ENCODE results near the gene TMEFF2.
"Not testable (repeated sequence)": the region's sequence is repeated elsewhere in the genome, so short reads cannot be mapped to it uniquely, and the experiment has no call there.

TMEFF2 gene

DNA sequence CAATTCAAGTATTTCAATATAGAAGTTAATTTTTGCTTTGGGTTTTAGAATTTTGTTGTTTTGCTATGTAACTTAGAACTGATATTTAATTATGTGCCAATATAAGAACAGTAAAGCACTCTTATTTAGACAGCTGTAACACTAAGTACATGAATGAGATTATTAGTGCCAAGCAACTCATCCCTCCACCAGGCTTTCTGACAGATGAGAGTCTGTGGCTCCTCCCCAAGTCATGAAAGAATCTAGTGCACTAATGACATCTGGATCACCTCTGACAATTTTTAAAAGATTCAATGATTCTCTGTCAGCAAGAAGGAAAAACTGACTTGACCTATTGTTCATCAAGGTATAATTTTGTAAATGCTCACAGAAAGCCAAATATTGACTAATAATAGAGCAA, 67.8 kb downstream of the TMEFF2 start:
- no peak for DNase-seq

DNA sequence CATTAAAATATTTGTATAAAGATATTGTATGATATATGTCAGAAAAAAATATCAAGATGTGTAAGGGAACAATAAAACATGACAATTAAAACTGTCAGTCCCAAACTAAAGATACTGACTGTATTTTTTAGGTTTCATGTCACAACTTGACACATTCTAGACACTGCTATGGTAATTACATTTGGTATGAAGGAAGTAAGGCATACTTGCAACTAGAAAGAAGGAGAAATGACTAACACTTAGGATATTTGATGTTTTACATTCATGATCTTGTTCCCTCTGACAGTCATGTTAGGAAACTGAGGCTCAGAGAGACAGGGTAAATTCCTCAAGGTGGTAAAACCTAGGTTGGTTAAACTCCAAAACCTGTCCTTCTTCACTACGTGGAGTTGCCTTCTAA, 68.3 kb downstream of the TMEFF2 start:
- DNase-seq, result no peak

DNA sequence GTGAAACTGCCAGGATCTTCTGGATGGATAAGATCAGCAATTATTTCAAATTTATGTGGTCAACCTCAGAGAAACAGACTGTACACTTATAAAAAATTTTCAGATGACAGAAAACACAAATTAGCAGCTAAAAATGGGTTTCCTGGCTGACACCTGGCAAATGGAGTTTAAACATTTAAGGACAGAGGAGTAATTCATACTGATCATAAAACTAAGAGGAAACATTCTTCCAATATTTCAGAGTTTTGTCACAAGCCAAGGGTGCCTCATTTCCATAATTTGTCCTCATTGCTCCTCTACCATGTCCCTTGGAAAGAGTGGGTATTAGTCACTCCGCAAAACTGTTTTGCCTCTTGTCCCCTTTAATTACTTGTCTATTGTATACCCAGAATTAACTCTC, 70.2 kb downstream of the TMEFF2 start:
- no peak for DNase-seq

DNA sequence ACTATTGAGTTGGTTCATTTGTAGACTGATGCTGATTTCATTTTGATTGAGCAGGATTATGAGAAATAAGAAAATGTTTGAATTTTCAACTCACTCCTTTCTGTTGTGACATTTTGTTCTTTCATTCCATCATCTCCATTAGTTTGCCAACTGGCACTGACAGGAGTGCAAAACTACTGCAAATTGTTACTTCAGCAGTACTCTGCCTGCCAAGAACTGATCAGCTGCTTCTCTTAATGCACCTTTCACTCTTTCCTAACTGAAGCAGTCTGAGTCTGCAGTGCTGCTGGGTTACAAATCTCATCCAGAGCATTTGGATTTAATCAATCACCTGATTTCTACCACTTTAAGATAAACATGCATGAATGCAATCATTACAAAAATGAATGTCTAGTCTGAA, 70.9 kb downstream of the TMEFF2 start:
- no peak for DNase-seq

DNA sequence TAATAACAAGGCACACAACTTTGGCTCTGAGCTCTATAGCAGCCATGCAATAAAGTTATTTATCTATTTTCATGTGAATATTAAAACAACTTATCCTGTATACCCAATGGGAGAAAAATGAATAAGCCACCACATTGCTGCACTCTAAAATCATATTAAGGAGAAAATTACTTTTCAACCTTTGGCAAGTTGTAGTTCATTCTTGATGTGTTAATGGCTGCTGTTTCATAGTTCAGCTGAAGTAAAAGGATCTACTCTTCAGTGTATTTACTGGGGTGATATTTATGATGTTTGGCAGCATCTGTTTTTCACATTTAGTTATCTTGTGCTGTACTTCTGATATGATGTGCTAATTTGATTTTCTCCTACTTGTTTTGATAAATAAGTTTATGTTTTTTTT, 71.8 kb downstream of the TMEFF2 start:
- no peak for DNase-seq

DNA sequence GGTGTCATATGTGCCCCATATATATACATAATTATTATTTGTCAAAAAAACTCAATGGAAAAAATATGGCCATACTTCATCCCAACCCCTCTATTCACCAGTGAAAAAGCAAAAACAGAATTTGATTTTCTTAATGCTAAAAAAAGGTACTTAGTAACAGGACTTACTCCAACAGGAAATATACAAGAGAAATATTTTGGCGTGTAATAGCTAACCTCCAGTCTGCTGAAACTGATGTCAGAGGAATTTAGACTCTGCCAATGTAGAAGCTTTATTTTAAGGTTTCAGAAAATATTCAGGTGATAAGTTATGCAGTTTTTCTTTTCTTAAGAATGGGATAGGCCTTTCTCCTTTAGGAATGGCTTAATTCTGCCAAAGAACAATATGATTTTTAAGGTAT, 72.6 kb downstream of the TMEFF2 start:
- no peak for DNase-seq

DNA sequence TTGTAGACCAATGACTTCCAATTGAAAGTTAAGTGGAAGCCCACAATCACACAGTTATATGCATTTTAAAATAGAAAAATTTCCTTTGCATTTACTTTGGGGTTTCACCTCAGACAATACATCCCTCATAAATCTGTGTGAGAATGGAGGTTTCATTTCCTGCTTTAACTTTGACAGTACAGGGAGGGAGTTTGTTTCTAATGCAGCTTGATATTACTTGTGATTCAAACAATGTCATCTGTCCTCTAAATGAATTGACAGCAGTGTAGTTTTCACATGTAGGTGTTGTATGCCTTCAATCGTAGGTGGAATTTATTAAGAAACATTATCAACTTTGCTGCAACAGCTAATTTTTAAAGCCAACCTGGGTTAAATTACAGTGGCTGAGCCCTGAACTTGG, 75.2 kb downstream of the TMEFF2 start:
- DNase-seq, result no peak

DNA sequence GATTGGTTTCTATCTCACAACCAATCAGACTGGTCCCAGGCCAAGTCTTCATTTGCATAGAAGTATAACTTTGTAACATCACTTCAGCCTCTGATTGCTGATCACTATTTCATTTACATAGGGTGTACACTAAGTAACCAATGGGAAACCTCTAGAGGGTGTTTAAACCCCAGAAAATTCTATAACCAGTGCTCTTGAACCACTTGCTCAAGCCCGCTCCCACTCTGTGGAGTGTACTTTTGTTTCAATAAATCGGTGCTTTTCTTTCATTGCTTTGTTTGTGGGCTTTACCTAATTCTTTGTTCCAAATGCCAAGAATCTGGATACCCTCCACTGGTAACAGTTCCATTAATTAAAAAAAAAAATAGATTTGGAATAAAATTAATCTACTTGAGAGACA, 77.0 kb downstream of the TMEFF2 start:
- no peak for DNase-seq

DNA sequence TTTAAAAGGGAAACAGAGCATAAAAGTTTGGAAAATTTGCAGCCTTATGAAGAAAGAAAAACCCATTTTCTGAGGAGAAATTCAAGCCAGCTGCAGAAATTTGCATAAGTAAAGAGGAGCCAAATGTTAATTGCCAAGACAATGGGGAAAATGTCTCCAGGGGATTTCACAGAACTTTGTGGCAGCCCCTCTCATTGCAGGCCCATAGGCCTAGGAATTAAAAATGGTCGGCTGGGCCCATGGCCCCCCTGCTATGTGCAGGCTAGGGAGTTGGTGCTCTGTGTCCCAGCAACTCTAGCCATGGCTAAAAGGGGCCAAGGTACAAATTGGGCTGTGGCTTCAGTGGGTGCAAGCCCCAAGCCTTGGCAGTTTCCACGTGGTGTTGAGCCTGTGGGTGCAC, 83.2 kb downstream of the TMEFF2 start:
- not testable (repeated sequence) for DNase-seq

DNA sequence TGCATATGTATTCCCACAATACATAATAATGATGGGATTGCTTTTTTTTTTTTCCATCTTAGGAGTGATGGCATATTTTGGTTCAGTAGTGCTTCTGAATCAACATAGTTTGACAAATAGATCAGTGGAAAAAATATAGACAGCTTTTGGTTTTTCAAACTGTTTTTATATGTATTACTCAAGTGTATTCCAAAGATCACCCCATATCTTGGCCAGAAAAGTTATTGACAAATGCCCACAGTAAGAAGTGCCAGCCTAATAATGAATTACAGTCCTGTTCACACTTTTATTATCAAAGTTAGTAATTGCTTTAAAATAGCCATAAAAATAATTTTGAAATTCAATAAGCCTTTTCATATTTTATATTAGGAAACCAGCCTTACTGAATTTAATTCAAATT, 95.0 kb downstream of the TMEFF2 start:
- DNase-seq, result no peak

DNA sequence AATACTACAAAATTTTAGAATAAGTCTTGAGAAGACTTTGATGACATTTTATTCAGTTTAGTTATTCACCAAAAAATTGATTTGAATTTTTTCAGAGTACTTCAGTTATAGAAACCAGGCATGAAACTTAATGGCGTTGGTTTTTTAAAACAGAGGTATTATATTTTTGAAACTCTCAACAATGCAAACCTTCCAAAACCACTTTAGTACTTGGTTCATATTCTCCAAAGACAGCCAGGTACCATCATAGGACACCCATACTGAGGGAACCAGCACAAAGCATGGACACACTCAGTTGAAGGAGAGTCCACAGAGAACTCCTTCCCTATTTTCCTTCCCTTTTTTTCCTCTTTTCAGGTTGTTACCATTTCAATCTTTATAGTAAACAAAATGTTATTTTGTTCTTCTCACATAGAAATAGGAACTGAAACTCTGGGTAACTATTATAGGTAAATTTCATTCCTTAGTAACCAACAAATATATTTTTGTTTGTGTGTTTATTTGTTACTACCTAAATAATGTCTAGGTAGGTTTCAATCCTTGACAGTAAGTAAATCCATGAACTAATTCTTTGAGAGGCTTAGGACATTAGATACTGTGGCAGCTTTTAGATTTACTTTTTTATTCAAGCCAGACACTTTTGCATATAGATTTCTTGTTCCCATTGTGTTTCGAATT, 95.8 kb downstream of the TMEFF2 start:
- no peak for DNase-seq

DNA sequence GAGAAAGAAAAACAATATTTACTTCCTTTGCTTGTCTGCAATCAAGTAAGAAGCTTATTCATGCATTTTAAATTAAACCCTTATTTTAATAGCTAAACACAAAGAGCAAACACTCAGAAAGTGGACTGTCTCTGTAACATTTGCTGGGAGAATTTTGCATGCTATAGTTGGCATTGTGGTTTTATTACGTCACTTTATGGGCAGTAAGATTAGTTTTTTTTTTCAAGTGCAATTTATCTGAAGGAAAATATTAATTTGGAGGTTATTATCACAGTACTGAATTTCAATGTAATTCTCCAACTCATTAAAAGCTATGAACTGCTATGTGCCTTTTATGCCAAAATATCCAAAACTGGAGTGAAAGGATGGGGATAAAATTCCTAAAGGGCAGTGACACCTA, 103.3 kb downstream of the TMEFF2 start:
- no peak for DNase-seq

DNA sequence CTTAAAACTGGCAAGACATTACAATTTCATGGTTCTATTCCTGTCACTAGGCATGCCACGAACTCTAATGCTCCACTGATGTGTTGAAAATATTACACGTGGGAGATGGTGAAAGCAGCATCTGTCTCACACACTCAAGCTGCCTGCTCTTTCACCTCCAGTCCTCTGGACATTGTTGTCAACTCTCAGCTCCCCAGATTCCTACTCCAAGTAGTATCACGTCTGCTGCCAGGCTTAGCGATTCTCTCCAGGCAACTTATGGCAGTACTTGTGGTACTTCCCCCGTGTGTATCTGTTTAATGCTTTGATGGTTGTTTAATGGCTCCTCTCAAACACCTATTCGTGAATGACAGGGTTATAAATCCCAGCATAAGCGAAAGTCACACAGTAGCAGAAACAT, 103.8 kb downstream of the TMEFF2 start:
- no peak for DNase-seq

DNA sequence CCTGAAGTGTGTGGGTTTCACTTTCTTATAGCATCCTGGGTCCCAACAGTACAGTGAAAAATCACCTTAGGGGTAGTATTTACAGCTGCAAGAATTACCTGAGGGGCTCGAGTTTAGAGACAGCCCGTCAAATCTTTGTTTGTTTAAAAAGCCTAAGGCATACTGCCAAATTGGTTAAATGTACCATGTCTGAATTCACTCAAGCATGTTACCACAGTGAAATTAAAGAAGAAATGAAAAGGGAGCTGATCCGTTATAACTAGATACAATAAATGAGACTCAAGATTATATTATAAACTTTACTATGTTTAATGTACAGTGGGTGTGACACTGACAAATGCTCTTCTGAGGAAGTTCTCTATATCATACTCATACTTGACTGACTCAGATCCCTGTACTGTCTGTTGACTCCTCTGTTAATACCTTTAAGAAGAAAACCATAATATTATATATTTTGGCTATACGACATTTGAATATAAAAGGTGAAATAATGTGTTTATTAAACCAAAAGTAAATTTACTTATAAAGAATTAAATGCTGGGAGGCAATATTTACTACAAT, 107.3 kb downstream of the TMEFF2 start:
- no peak for DNase-seq

DNA sequence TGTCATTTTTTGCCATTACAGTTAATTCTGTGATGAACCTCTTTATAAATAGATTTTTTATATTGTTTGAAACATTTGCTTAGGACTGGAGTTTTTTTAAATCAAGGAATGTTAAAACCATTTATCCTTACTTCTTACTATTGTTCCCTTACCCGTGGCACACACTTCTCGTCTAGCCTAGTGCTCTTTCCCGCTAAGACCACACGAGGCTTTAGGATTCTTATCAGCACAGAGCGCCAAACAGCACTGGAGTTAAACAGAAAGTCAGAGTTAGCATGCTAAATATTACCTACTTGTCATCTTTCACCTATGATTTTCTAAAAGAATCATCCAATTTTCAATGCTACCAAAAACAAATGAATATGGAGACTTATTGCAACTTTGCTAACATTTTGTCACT, 112.6 kb downstream of the TMEFF2 start:
- no peak for DNase-seq

DNA sequence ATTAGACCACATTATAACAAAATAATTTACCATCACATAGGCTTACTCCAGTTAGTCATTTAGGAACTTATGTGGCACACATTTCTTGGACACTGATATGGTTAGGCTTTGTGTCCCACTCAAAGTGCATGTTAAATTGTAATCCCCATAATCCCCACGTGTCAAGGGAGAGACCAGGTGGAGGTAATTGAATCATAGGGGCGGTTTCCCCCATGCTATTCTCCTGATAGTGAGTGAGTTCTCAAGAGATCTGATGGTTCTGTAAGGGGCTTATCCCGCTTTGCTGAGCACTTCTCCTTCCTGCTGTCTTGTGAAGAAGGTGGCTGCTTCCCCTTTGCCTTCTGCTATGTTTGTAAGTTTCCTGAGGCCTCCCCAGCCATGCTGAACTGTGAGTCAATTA, 114.6 kb downstream of the TMEFF2 start:
- DNase-seq, result not testable (repeated sequence)

DNA sequence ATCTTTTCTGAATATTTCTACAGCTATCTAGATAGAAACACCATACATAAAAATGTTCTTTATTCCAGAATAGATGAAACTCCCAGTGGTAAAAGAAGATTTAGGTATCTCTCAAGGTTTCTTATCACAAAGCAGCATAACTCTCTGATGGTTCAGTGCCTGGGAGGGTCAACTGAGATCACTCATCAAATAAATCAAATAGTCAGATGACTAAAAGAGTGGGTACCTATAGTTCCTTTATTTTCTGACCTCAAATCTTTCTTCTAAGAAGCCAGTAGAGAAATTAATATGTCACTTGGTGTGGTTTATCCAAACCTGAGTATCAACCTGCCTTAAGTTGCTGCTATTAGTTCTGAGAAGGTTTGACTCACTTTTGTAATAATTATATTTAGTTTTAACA, 120.9 kb downstream of the TMEFF2 start:
- no peak for DNase-seq

DNA sequence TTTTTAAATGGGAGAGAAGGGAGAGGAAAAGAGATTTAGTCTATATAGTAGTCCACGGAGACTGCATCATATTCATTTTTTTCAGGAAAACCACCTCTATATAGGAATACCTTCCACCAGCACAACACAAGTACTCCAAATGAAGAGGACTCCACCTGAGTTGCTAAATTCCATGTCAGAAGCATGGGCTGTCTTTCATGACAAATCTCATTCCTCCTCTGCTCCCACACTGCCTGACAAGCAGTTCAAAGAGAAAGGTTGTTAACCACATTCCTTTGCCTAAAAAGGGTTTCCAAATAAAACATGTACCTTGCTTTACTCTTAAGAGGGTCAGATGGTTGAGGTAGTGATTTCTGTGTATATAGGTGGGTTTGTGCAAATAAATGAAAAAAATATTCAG, 122.0 kb downstream of the TMEFF2 start:
- DNase-seq, result no peak

DNA sequence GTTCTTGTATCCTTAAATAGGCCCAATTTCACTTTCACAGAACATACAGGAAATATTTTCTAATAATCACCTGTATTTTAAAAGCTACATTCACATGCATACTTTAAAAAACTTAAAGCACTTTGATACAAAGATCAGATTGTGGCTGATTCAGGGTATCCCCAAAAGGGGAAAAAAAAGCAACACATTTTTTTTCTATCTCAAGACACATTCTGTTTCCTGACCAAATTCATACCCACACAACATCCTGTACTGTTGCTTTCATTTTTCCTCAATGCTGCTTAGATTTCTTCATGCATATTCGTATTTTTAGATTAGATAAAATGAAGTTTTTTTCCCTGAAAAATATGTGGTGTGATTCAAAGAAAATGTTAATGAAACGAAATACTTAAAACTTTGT, 122.5 kb downstream of the TMEFF2 start:
- no peak for DNase-seq

DNA sequence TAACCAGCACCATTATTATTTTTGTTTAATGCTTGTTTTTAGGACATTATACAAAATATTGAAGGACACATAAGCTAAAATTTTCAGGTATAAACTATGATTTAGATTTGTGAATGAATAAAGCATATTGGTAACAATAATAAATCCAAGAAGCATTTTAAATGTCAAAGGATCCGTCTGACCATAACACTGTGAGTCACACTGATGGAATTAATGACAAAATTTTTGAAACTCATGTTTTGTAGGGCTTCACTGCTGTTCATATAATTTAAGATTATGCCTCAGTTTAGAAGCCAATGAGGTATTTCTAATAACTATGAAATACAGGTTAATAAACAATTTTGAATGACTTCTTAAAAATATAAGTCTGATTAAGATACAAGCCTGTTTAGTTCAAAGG, 124.6 kb downstream of the TMEFF2 start:
- DNase-seq, result no peak

DNA sequence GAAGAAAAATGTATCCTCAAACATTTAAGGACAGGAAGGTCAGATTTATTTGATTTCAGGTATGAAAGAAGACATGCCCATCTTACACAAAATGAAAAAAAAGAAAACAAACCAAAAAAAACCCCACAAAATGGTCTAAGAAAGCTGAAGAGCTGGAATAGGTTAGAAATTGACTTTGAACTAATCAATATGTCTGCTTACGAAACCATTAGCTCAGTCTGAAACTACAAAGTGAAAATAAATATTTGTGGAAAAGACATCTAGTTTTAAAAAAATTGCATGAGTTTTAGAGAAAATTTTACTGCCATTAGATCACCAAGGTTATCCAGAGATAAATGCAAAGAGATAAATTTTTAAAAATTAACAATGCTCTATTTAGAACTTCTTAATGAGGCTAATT, 125.3 kb downstream of the TMEFF2 start:
- no peak for DNase-seq

DNA sequence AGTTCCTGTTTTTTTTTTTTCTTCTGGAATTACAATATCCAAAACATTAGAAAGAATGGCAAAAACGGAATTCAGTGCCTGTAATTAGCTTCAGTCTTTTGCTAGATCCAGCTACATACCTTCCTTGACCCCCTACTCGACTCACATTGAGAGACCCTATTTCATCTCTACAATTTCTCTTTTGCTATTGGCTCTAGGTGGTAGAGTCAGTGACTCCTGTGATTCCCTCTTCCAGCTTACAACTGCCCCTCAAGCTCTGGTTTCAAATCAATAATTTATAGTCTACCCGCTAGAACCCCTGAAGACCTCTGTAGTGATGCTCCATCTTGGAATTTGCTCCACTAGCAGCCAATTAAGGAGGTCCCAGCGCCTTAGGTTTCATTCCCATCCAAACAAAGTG, 125.8 kb downstream of the TMEFF2 start:
- no peak for DNase-seq

DNA sequence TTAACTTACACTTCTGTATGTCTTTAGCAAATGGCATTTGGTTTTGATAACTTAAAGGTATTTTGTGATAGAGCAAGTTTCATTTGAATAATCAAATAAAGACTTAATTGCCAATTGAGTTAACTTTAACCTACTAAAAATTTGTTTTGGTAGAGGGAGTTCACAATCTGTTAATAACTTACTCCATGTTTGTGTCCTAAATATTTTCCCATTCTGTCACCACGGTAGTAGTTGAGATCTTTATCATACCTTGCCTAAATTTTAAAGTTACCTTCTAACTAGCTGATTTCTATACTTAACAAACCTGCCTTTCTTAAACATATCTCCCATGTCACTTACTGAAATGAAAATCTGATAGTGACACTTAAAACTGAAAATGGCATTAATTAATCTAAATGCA, 127.1 kb downstream of the TMEFF2 start:
- no peak for DNase-seq

DNA sequence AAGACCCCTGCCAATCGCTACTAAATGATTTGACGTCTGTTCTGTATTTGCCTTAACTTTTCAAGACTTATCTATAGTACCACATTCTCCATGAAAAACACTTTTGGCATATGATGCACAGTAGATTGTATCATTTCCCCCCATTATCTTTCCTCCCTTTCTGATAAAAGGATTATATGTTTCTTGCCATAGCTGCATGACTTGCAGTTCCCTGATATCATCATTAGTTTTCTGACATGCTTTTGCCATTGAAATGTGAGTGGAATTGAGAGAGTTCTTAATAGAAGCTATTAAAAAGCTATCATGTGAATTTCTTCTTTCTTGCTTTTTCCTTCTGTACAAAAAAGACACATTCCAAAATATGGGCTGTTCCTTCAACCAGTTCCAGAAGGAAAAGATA, 130.3 kb downstream of the TMEFF2 start:
- no peak for DNase-seq

DNA sequence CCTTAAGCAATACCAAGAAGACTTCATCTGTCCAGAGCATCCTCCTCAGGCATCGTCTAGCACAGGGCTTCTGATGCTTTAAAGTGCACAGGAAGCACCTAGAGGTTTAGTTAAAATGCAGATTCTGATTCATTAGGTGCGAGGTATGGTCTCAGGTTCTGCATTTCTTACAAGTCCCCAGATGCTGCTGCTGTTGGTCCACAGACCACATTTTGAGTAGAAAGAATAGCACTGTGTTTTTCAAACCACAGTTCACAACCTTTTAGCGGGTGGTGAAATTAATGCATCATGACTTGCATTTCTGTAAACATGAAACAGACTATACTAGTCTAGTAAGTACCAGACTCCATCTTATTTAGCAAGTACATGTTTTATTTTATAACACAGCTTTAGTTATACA, 134.6 kb downstream of the TMEFF2 start:
- no peak for DNase-seq

DNA sequence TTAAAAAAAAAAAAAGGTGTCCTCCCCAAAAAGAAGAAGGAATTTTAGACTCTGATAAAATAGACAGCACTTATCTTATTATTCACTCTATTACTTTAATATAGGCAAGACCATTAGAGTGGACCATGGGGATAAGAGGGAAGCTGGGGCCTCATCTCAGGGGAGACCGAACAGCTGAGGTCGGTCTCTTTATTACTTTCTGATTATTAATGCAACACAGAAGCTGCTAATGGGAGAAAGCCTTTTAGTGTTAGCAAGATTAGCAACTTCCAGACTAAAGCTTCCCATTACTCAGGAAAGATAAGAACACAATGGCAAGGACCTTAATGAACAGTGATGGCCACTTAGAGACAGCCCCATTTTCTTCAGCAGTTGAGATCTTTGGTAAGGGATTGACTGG, 135.5 kb downstream of the TMEFF2 start:
- DNase-seq, result no peak
